H7 (cell line): ENCODE data around the gene SRPRB. TPM values are rescaled to one million over a fixed set of nuclear protein-coding genes. Genes with fewer than 3 reads are reported as not detected.

Source experiments
- DNase-seq: peaks from one replicate; pipeline ENCODE4 v3.0.0; 2012
- H3K27me3 ChIP-seq: 2 replicates; pipeline ENCODE4 v1.6.0; 2011; ENCODE audit warnings: mild to moderate bottlenecking, low read length; ENCODE audit not compliant: control insufficient read depth, insufficient read depth
- H3K36me3 ChIP-seq: replicated peaks from 2 replicates; pipeline ENCODE4 v1.5.1; 2011; ENCODE audit warnings: low read length; ENCODE audit not compliant: control insufficient read depth, insufficient read depth
- H3K4me3 ChIP-seq: 2 replicates; pipeline ENCODE4 v1.5.1; 2011; ENCODE audit warnings: low read depth, mild to moderate bottlenecking, control low read depth, low read length, moderate library complexity; ENCODE audit not compliant: insufficient read depth
- total RNA-seq: library from RNA; depleted of rRNA; stranded (reverse); fragments of >200 nt; shearing (Covaris generic); gene quantifications from 2 replicates; pipeline ENCODE4 v1.2.3, GENCODE V29; 2014

SRPRB gene
- total RNA-seq, 1 experiment from 2014 or later: 27.7 TPM

GRCh38 chr3:133854264-133855001 lies 48.8 kb downstream of the SRPRB start:
- Histone ChIP-seq H3K4me3 (no peak overlapping the region), H3K27me3 (no peaks in the 10 kb centered on the region), H3K36me3 (no peaks in the 10 kb centered on the region)
- no peak for DNase-seq

DNA sequence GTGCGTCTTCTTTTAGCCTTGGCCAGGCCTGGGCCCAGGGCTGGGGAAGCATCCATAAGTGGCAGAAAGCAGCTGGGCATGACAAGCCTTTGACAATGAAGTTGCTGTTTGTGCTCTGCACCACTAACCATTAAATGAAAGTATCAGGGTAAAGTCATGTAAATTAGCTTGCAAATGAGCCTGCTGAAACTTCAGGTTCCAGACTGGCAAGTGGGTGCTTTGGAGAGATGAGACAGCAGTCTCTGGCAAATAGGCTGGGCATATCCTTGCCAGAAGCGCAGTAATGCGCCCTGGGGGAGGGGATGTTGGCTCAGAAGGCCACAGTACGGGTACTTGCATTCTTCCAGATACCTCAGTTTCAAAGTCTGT lies 49.4 kb downstream of the SRPRB start:
- DNase-seq: peak; percentile 54
- H3K36me3 ChIP-seq: no peaks in the 10 kb centered on the region
- no peak overlapping the region for H3K4me3 ChIP-seq
- H3K27me3 ChIP-seq: no peaks in the 10 kb centered on the region

- DNase-seq: no peak
- Histone ChIP-seq H3K4me3 (no peak overlapping the region), H3K36me3 (no peaks in the 10 kb centered on the region), H3K27me3 (no peaks in the 10 kb centered on the region)
Observed at GRCh38 chr3:133855772-133856171, 50.2 kb downstream of the SRPRB start.

DNA sequence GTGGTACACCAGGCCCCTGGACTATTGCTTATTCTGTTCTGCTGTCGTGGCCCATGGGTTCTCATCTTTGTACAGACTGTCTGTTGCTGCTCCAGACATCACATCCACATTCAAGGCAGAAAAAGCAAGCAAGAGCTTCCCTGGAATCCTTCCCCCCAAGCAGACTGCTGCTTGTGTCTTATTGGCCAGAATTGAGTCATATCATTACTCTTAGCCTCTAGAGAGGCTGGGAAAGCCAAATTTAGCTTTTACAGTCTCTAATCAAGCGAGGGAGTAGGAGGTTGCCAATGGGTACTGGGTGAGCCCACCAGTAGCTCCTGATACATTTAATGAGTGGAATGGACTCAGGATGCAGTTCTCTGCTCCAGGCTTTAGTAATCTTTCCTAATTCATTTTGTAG lies 50.7 kb downstream of the SRPRB start:
- Histone ChIP-seq H3K36me3 (no peaks in the 10 kb centered on the region), H3K27me3 (no peaks in the 10 kb centered on the region)
- DNase-seq: no peak

DNA sequence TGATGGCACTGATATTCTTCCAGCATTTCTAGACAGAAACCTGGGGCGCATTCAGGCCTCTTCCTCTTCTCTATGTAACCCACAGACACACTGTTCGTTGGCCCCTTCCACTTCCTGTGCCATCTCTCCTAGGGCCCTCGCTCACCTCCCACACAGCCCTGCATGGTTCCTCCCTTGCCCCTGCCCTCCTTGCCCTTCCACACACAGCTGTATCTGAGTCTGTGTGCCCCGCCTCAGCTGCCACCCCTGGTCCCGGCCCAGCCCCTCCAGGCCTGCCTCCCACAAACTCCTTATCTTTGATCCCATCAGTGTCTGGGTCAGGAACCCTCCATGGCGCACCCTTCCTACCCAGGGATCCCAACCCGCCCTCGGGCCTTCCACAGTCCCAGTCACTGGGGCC lies 52.2 kb downstream of the SRPRB start:
- H3K36me3 ChIP-seq: no peaks in the 10 kb centered on the region
- no peak overlapping the region for H3K4me3 ChIP-seq
- H3K27me3 ChIP-seq: no peaks in the 10 kb centered on the region
- DNase-seq: peak; percentile 28

More for the DNA sequence above, 50.7 kb downstream of the SRPRB start:
- H3K4me3 ChIP-seq: no peak overlapping the region

GRCh38 chr3:133859381-133860234 lies 54.0 kb downstream of the SRPRB start:
- no peak overlapping the region for H3K4me3 ChIP-seq
- no peaks in the 10 kb centered on the region for H3K36me3 ChIP-seq
- no peaks in the 10 kb centered on the region for H3K27me3 ChIP-seq
- DNase-seq: no peak

DNA sequence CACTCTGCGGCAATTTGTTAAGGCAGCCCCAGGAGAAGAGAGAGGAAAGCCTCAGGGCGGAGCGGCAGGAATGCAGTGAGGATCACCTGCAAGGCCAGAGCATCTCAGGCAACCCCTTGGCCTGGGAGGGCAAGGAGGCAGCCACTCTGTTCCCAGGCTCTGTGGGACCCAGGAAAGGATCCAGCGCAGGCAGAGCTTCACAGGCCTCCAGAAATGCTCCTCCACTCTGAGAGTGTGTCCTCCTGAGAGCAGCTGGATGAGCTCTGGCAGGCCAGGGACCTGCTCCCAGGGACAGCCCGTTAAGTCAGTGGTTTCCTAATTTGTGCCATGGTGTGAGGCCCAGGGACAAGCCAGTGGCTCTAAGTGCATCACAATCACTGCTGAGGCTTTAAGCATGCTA lies 54.9 kb downstream of the SRPRB start:
- DNase-seq: peak; percentile 41
- H3K4me3 ChIP-seq: no peak overlapping the region

DNA sequence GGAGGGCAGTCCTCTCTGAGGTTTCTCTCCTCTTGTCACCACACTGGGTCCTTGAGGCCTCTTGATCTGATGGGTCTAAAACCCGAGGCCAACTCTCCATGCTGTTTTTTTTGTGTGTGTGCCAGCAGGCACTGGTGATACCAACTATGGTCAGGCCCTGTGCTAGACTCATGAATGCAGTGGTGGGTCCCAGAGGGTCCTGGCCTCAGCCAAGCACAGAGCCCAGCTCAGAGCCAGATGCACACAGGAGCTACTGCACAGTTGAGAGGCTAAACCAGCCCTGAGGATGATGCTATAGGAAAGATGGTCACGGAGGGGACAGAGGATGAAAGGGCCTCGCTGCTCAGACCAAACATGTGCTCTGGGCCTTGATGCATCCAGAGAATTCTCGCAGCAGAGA lies 56.5 kb downstream of the SRPRB start:
- no peak for DNase-seq
- no peaks in the 10 kb centered on the region for H3K27me3 ChIP-seq
- no peaks in the 10 kb centered on the region for H3K36me3 ChIP-seq
- no peak overlapping the region for H3K4me3 ChIP-seq

More for the DNA sequence above, 54.9 kb downstream of the SRPRB start:
- no peaks in the 10 kb centered on the region for H3K27me3 ChIP-seq
- H3K36me3 ChIP-seq: no peaks in the 10 kb centered on the region

DNA sequence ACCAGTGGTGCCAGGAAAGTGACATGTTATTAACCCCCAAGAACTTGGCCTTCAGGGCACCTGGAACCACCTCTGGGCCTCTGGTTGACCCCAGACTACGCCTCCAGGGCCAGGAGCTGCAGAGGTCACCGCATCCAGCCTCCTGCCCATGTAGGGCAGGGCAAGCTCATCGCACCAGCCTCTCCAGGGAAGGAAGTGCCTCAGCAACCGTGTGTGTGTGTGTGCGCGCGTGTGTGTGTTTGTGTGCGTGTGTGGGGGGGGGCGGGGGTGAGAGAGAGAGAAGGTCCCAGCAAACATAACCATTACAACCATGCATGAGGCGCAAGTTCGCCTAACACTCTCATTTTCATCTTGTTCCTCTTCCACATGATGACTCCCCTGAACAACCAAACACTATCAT lies 58.3 kb downstream of the SRPRB start:
- Histone ChIP-seq H3K4me3 (no peak overlapping the region), H3K36me3 (no peaks in the 10 kb centered on the region), H3K27me3 (no peaks in the 10 kb centered on the region)
- DNase-seq: no peak

DNA sequence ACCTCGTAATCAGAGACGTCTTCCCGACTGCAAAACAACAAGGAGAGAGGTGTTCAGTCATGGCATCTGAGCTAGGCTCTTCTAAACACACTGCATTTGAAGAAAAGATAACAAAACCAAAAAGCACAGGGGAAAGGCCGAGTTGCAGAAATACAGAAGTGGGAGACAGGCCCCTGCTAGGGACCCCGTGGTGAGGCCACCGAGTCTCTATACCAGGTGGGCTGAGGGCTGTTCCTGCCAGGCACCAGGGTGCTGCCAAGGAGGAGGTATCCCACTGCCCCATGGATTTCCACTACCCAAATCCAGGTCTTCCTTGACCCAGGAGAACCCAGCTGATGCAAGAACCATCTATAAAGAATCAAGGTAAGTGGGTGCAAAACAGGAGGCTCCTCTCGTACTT lies 59.0 kb downstream of the SRPRB start:
- DNase-seq: no peak
- no peaks in the 10 kb centered on the region for H3K27me3 ChIP-seq
- no peak overlapping the region for H3K4me3 ChIP-seq
- H3K36me3 ChIP-seq: no peaks in the 10 kb centered on the region

DNA sequence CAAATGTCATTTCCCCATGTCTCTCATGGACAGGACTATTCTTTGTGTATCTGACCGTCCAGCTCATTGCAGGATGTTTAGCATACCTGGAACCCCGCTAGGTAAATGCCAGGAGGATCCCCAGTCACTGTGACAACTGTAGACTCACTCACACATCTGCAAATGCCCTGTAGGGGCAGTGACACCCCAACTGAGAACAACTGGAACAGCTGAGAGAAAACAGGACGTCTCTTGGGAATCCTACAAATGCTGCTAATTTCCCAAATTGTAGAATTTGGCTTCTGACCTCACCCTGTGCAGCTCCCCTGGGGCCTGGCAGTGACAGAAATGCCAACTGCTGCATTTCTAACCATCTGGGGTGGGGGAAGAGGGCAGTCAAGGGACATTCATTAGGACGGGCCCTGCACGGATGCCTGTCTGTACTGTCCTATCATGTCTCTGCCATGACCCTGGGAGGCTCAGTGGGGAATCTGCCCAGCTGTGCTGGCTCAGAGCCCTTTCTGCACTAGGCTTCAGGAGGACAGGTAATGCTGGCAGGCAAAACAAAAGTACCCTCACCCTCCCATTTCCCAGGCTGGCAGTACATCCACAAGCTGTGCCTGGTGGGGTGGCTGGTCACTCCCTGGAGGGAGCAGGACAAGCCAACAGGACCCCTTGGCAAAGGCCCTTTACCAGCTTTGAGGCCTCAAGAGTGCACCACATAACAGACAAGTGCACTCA lies 59.7 kb downstream of the SRPRB start:
- DNase-seq: no peak
- no peak overlapping the region for H3K4me3 ChIP-seq
- no peaks in the 10 kb centered on the region for H3K36me3 ChIP-seq
- H3K27me3 ChIP-seq: no peaks in the 10 kb centered on the region

GRCh38 chr3:133866141-133866540 lies 60.5 kb downstream of the SRPRB start:
- DNase-seq: no peak
- Histone ChIP-seq H3K4me3 (no peak overlapping the region), H3K27me3 (no peaks in the 10 kb centered on the region), H3K36me3 (no peaks in the 10 kb centered on the region)

GRCh38 chr3:133868186-133868585 lies 62.6 kb downstream of the SRPRB start:
- DNase-seq: no peak
- H3K27me3 ChIP-seq: no peaks in the 10 kb centered on the region
- no peak overlapping the region for H3K4me3 ChIP-seq
- H3K36me3 ChIP-seq: no peaks in the 10 kb centered on the region

- DNase-seq: no peak
- H3K4me3 ChIP-seq: no peak overlapping the region
- no peaks in the 10 kb centered on the region for H3K27me3 ChIP-seq
- no peaks in the 10 kb centered on the region for H3K36me3 ChIP-seq
Observed at GRCh38 chr3:133868758-133869475, 63.3 kb downstream of the SRPRB start.
